ENCODE data around the gene NLRC5. TPM values are rescaled to one million over a fixed set of nuclear protein-coding genes. Genes with fewer than 3 reads are reported as not detected.
A peak's percentile ranks its signal among the peaks of the same experiment; 100 is the strongest.

NLRC5 gene
- total RNA-seq, 2 experiments from 2014 or later = 135 to 153 TPM

DNA sequence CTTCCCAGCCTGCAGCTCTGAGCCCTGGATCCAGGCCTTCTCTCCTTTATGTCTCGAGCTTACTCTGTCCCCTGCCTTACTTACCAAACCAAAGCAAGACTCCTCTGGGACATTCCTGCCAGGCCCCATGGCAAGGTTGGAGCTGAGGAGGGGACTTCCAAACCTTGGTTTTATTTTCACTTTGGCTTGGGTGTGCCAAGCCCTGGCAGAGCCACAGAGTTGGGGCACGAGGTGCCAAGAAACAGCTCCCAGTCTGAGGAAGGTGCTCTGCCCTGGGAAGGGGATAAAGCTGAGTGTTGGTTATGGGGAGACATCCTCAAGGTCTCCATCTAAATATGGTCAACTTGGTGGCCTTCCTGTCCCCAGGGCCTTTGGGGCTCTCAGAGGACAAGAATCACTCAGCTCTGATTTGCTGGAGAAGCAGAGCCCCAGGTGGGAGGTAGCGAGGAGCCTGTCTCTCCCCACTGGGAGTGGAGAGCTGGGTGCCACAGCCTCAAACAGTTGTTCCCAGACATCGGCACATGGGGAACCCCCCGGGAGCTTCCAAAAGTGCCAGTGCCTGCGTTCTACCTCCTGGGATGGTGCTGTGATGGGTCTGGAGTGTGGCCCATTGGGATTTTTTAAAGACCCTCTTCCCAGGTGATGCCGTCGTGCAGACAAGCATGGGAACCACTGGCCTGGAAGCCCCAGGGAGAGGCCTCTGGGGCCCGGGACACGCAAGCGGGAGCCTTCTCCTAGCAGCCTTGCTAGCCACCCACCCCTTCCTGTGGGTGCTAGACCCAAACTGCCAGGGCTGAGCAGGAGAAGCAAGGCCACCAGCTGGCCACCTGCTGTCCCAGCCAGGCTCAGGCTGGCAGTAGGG lies 10.3 kb downstream of the NLRC5 start:
- ChIA-PET CTCF (interaction anchor here (0.7 to 2.9 kb wide), 7 partner anchors 8 to 42 kb away, joined by 3 to 20 read pairs (median 4); no protein-coding TSS in a partner anchor), POLR2A (interaction anchor here (0.6 to 21.4 kb wide), 17 partner anchors 8 to 68 kb away, joined by 3 to 367 read pairs (median 4); partner anchors contain the start of gene NLRC5)
- H3K4me3 Mint-ChIP-seq = peak overlapping the region; percentile 51
- peaks cover 4% of the 10 kb centered on the region for H3K9me3 Mint-ChIP-seq
- peaks cover 61% of the 10 kb centered on the region for H3K36me3 Mint-ChIP-seq (ENCODE audit: low read depth)
- DNase-seq (no peak), ATAC-seq (peak; percentile 25)
- peak overlapping the region; percentile 99 for H3K27ac Mint-ChIP-seq
- TF ChIP-seq, protein P1, sequence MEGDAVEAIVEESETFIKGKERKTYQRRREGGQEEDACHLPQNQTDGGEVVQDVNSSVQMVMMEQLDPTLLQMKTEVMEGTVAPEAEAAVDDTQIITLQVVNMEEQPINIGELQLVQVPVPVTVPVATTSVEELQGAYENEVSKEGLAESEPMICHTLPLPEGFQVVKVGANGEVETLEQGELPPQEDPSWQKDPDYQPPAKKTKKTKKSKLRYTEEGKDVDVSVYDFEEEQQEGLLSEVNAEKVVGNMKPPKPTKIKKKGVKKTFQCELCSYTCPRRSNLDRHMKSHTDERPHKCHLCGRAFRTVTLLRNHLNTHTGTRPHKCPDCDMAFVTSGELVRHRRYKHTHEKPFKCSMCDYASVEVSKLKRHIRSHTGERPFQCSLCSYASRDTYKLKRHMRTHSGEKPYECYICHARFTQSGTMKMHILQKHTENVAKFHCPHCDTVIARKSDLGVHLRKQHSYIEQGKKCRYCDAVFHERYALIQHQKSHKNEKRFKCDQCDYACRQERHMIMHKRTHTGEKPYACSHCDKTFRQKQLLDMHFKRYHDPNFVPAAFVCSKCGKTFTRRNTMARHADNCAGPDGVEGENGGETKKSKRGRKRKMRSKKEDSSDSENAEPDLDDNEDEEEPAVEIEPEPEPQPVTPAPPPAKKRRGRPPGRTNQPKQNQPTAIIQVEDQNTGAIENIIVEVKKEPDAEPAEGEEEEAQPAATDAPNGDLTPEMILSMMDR (IDR thresholded peaks at IDR 0.05) = no peak
- peaks cover 92% of the 10 kb centered on the region for H3K4me1 Mint-ChIP-seq (ENCODE audit: low read depth)
- H3K27me3 Mint-ChIP-seq = no peaks in the 10 kb centered on the region
- intact Hi-C loops (cut with micrococcal nuclease) = no loop called here

DNA sequence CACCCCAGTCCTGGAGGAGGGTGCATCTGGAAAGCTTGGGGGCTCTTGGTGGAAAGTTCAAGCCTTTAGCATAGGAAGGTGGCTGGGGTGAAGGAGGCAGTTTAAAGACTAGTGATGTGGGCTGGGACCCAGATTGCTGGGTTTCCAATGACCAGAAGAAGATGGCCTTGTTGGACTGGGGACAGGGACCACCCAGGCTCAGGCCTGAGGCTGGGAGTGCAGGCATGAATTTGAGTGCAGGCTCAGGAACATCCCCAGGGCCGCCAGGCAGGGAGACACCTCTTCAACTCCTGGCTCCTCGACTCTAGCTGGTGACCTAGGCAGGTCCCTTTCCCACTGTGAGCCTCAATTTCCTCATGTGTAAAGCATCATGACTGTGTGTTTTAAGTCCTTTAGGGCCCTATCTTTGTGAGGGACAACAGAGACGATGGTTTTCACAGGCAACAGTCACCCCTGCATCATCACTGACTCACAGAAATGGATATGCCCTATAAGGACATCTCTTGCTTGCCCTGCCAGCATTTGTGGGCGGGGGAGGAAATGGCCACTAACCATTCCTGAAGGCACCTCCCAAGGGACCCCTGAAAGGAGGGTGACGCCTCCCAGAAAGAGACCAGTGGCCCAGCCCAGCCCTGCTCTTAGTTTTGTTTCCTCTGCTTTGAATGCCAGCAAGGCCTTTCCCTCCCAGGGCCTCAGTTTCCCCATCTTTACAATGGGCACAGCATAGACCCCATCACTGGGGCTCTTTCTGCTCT lies 11.1 kb downstream of the NLRC5 start:
- peak overlapping the region; percentile 51 for H3K4me3 Mint-ChIP-seq
- H3K27me3 Mint-ChIP-seq = no peaks in the 10 kb centered on the region
- peak; percentile 88 for DNase-seq
- peak; percentile 84 for ATAC-seq
- CTCF ChIA-PET = interaction anchor here (1.2 to 2.9 kb wide), 3 partner anchors 9 to 36 kb away, joined by 3 to 20 read pairs (median 8); no protein-coding TSS in a partner anchor
- peaks cover 94% of the 10 kb centered on the region for H3K4me1 Mint-ChIP-seq (ENCODE audit: low read depth)
- H3K36me3 Mint-ChIP-seq (ENCODE audit: low read depth) = peaks cover 66% of the 10 kb centered on the region
- POLR2A ChIA-PET = interaction anchor here (0.9 to 21.4 kb wide), 8 partner anchors 8 to 55 kb away, joined by 3 to 367 read pairs (median 6); partner anchors contain the start of gene NLRC5
- intact Hi-C loops (cut with micrococcal nuclease) = no loop called here
- H3K9me3 Mint-ChIP-seq = peaks cover 4% of the 10 kb centered on the region
- H3K27ac Mint-ChIP-seq = peak overlapping the region; percentile 99
- TF ChIP-seq, protein P1 (IDR thresholded peaks at IDR 0.05) = no peak

DNA sequence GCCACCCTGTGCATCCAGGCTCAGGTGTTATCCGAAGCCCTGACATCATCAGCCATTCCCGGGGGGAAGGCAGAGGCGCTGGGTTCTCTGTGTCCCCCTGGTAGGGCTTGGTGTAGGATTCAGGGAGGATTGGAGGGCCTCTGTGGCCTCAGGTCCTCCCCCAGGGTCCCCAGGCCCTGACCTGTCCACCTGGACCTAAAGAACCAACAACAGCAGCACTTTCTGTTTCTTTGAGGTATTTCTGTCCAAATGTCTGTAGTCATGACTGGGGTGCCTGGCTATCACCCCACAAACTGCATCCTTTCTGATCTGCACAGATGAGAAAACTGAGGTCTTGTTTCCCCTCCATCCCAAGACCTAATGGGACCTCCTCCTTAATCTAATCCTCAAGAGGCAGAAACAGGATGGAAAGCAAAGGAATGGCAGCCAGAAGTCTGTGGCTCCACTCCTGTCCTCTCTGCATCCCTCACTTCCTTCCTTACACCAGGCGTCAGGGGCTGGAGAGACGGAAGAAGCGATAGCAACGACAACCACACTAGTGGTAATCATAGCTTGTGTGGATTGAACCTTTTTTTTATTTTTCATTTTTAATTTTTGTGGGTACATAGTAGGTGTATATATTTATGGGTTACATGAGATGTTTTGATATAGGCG lies 11.8 kb downstream of the NLRC5 start:
- no peak for ATAC-seq
- no peak for DNase-seq
- Mint-ChIP-seq H3K9me3 (peaks cover 4% of the 10 kb centered on the region), H3K4me1 (ENCODE audit: low read depth) (peaks cover 92% of the 10 kb centered on the region), H3K36me3 (ENCODE audit: low read depth) (peaks cover 64% of the 10 kb centered on the region), H3K27me3 (no peaks in the 10 kb centered on the region), H3K4me3 (peak overlapping the region; percentile 38), H3K27ac (peak overlapping the region; percentile 99)
- TF ChIP-seq, protein P1 (IDR thresholded peaks at IDR 0.05) = no peak
- ChIA-PET POLR2A (interaction anchor here (1.4 to 21.4 kb wide), 3 partner anchors 7 to 39 kb away, joined by 3 to 367 read pairs (median 367); partner anchors contain the start of gene NLRC5), CTCF (interaction anchor here (2.9 kb wide), 1 partner anchor 36 kb away, joined by 20 read pairs; no protein-coding TSS in a partner anchor)
- intact Hi-C loops (cut with micrococcal nuclease) = no loop called here

DNA sequence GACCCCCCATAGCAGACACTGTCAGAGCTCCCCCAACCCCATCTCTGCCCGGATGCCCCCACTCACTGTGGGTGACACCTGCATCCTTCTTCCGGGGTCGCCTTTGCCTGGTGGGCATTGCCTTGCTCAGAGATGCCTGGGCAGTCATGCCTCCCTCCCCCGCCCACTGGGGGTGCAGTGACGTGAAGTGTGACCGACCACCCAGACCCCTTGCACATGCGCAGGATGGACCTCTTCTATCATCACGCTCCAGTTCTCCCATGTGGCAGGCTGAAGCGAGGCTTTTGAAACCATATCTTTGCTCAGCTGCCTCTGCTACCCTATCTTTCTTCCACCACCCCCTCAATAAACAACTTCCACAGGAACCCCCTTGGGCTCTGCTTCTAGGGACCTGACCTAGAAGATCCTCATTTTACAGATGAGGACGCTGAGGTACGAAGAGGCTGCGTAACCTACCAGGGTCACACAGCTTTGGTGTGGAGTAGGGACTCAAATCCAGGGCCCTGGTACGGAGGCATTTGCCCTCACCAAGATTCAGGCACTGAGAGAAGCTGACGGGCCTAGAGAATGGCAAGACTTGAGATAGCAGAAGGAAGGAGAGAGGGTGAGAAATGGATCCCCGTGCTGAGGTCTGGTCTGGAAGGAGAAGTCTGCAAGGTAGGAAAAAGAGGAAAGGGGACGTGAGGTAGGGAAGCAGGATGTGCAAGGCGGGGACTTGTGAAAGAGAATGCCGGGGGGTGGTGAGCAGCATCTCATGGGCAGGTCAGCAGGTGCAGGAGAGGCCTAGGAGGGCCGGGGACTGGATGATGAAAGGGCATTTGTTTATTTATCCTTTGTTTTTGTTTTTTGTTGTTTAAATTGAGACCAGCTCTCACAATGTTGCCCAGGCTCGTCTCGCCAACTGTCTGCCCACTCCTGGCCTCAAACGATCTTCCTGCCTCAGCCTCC lies 14.4 kb downstream of the NLRC5 start:
- intact Hi-C loops (cut with micrococcal nuclease) = no loop called here
- no peaks in the 10 kb centered on the region for H3K27me3 Mint-ChIP-seq
- CTCF ChIA-PET = interaction anchor here (1.1 to 2.5 kb wide), 4 partner anchors 14 to 40 kb away, joined by 3 to 9 read pairs (median 6); partner anchors contain the start of gene NLRC5
- no peak for ATAC-seq
- DNase-seq = no peak
- H3K36me3 Mint-ChIP-seq (ENCODE audit: low read depth) = peaks cover 61% of the 10 kb centered on the region
- POLR2A ChIA-PET = interaction anchor here (0.7 to 20.8 kb wide), 7 partner anchors 12 to 69 kb away, joined by 3 to 367 read pairs (median 3); partner anchors contain the start of gene NLRC5
- TF ChIP-seq, protein P1 (IDR thresholded peaks at IDR 0.05) = no peak
- peak overlapping the region; percentile 99 for H3K27ac Mint-ChIP-seq
- H3K4me3 Mint-ChIP-seq = peak overlapping the region; percentile 68
- H3K4me1 Mint-ChIP-seq (ENCODE audit: low read depth) = peaks cover 87% of the 10 kb centered on the region
- peaks cover 4% of the 10 kb centered on the region for H3K9me3 Mint-ChIP-seq
